ENCODE data around the gene TRMT1L.
"Not testable (repeated sequence)": the region's sequence is repeated elsewhere in the genome, so short reads cannot be mapped to it uniquely, and the experiment has no call there.

Gene TRMT1L

GRCh38 chr1:185156854-185157598 lies at the start of gene TRMT1L, which contains the start of gene SWT1:
Gene TRMT1L, minus strand, starts transcription at chr1:185156953. Its CDS starts 241 bp downstream, at chr1:185156712.
Gene SWT1, plus strand, starts transcription at chr1:185157167. Its CDS starts 3,675 bp downstream, at chr1:185160842.
- peak; percentile 100 for DNase-seq

- no peak for DNase-seq
Measured at GRCh38 chr1:185200889-185201288, 44.1 kb upstream of the TRMT1L start.

- DNase-seq, result not testable (repeated sequence)
Measured at GRCh38 chr1:185198712-185199111, 42.0 kb upstream of the TRMT1L start.

GRCh38 chr1:185193756-185194155 lies 37.0 kb upstream of the TRMT1L start:
- no peak for DNase-seq

GRCh38 chr1:185170291-185170848 lies 13.6 kb upstream of the TRMT1L start:
- peak; percentile 79 for DNase-seq

- DNase-seq, result no peak
Measured at GRCh38 chr1:185166106-185166505, 9.4 kb upstream of the TRMT1L start.

GRCh38 chr1:185162491-185162890 lies 5.7 kb upstream of the TRMT1L start:
- no peak for DNase-seq

- DNase-seq, result no peak
Measured at GRCh38 chr1:185159966-185160365, 3.2 kb upstream of the TRMT1L start.

GRCh38 chr1:185158800-185159199 lies 2.0 kb upstream of the TRMT1L start:
- DNase-seq, result no peak

GRCh38 chr1:185157599-185158412 lies 1.1 kb upstream of the TRMT1L start:
- DNase-seq, result no peak

GRCh38 chr1:185156288-185156853 lies 382 bp downstream of the TRMT1L start:
- peak; percentile 56 for DNase-seq

- DNase-seq, result no peak
Measured at GRCh38 chr1:185155600-185156287, 1.0 kb downstream of the TRMT1L start.

- DNase-seq, result no peak
Measured at GRCh38 chr1:185154912-185155513, 1.7 kb downstream of the TRMT1L start.

GRCh38 chr1:185152187-185152767 lies 4.5 kb downstream of the TRMT1L start:
- DNase-seq, result no peak

- no peak for DNase-seq
Measured at GRCh38 chr1:185151215-185151614, 5.5 kb downstream of the TRMT1L start.

- DNase-seq, result no peak
Measured at GRCh38 chr1:185144233-185144632, 12.5 kb downstream of the TRMT1L start.

GRCh38 chr1:185139246-185139645 lies 17.5 kb downstream of the TRMT1L start:
- peak; percentile 72 for DNase-seq

GRCh38 chr1:185137896-185138545 lies 18.7 kb downstream of the TRMT1L start:
- no peak for DNase-seq

- no peak for DNase-seq
Measured at GRCh38 chr1:185132534-185132933, 24.2 kb downstream of the TRMT1L start.

- no peak for DNase-seq
Measured at GRCh38 chr1:185129708-185130107, 27.0 kb downstream of the TRMT1L start.

- DNase-seq, result no peak
Measured at GRCh38 chr1:185112356-185112755, 44.4 kb downstream of the TRMT1L start.
